ENCODE results near the gene KATNAL1.

- TF ChIP-seq CTCF (IDR thresholded peaks at IDR 0.05) (no peak), EP300 (IDR thresholded peaks at IDR 0.05) (no peak), POLR2A (IDR thresholded peaks at IDR 0.05) (no peak)
These were observed 141.6 kb downstream of the KATNAL1 start for GRCh38 chr13:30165796-30166195.
